ENCODE results near the gene CYP11A1.

The CYP11A1 gene

GRCh38 chr15:74300057-74300795, 67.2 kb downstream of the CYP11A1 start:
- H3K4me1 Mint-ChIP-seq: peaks cover 2% of the 10 kb centered on the region
- no peak for ATAC-seq (ENCODE audit: low read depth)
- DNase-seq (ENCODE audit: low spot score in 2 of 2): no peak
- H3K27ac Mint-ChIP-seq: no peak overlapping the region
- no peaks in the 10 kb centered on the region for H3K36me3 Mint-ChIP-seq
- H3K27me3 Mint-ChIP-seq: peaks cover 25% of the 10 kb centered on the region
- no peak overlapping the region for H3K4me3 Mint-ChIP-seq
- no peaks in the 10 kb centered on the region for H3K9me3 Mint-ChIP-seq

GRCh38 chr15:74297887-74298286, 69.6 kb downstream of the CYP11A1 start:
- ATAC-seq (ENCODE audit: low read depth): no peak
- Mint-ChIP-seq H3K4me3 (no peak overlapping the region), H3K27ac (no peak overlapping the region), H3K4me1 (peaks cover 2% of the 10 kb centered on the region), H3K36me3 (no peaks in the 10 kb centered on the region), H3K27me3 (peaks cover 27% of the 10 kb centered on the region), H3K9me3 (no peaks in the 10 kb centered on the region)
- no peak for DNase-seq (ENCODE audit: low spot score in 2 of 2)

GRCh38 chr15:74295800-74296199, 71.6 kb downstream of the CYP11A1 start:
- no peak for ATAC-seq (ENCODE audit: low read depth)
- Mint-ChIP-seq H3K4me3 (no peak overlapping the region), H3K27ac (no peak overlapping the region), H3K4me1 (peaks cover 3% of the 10 kb centered on the region), H3K36me3 (no peaks in the 10 kb centered on the region), H3K9me3 (no peaks in the 10 kb centered on the region), H3K27me3 (peaks cover 24% of the 10 kb centered on the region)
- no peak for DNase-seq (ENCODE audit: low spot score in 2 of 2)

GRCh38 chr15:74294010-74294409, 73.4 kb downstream of the CYP11A1 start:
- Mint-ChIP-seq H3K27ac (no peak overlapping the region), H3K4me1 (peaks cover 3% of the 10 kb centered on the region), H3K36me3 (no peaks in the 10 kb centered on the region), H3K27me3 (peaks cover 20% of the 10 kb centered on the region), H3K4me3 (no peak overlapping the region), H3K9me3 (peaks cover 1% of the 10 kb centered on the region)
- DNase-seq (ENCODE audit: low spot score in 2 of 2) (no peak), ATAC-seq (ENCODE audit: low read depth) (no peak)

GRCh38 chr15:74293021-74293810, 74.2 kb downstream of the CYP11A1 start:
- Mint-ChIP-seq H3K27me3 (peaks cover 20% of the 10 kb centered on the region), H3K36me3 (no peaks in the 10 kb centered on the region), H3K27ac (no peak overlapping the region), H3K9me3 (peaks cover 1% of the 10 kb centered on the region), H3K4me3 (no peak overlapping the region), H3K4me1 (peaks cover 3% of the 10 kb centered on the region)
- DNase-seq (ENCODE audit: low spot score in 2 of 2) (no peak), ATAC-seq (ENCODE audit: low read depth) (no peak)

GRCh38 chr15:74291101-74292071, 76.1 kb downstream of the CYP11A1 start:
- H3K36me3 Mint-ChIP-seq: no peaks in the 10 kb centered on the region
- H3K4me1 Mint-ChIP-seq: peaks cover 3% of the 10 kb centered on the region
- H3K27me3 Mint-ChIP-seq: peaks cover 24% of the 10 kb centered on the region
- no peak overlapping the region for H3K27ac Mint-ChIP-seq
- ATAC-seq (ENCODE audit: low read depth) (peak; percentile 66), DNase-seq (ENCODE audit: low spot score in 2 of 2) (peak; percentile 45 to 57)
- H3K9me3 Mint-ChIP-seq: peaks cover 1% of the 10 kb centered on the region
- no peak overlapping the region for H3K4me3 Mint-ChIP-seq

GRCh38 chr15:74290645-74291044, 76.8 kb downstream of the CYP11A1 start:
- Mint-ChIP-seq H3K27me3 (peaks cover 25% of the 10 kb centered on the region), H3K4me3 (no peak overlapping the region), H3K4me1 (peaks cover 3% of the 10 kb centered on the region), H3K27ac (no peak overlapping the region), H3K9me3 (peaks cover 1% of the 10 kb centered on the region), H3K36me3 (no peaks in the 10 kb centered on the region)
- ATAC-seq (ENCODE audit: low read depth) (no peak), DNase-seq (ENCODE audit: low spot score in 2 of 2) (no peak)

- H3K4me1 Mint-ChIP-seq: peaks cover 3% of the 10 kb centered on the region
- DNase-seq (ENCODE audit: low spot score in 2 of 2) (no peak), ATAC-seq (ENCODE audit: low read depth) (no peak)
- H3K36me3 Mint-ChIP-seq: no peaks in the 10 kb centered on the region
- H3K9me3 Mint-ChIP-seq: peaks cover 1% of the 10 kb centered on the region
- H3K27me3 Mint-ChIP-seq: peaks cover 23% of the 10 kb centered on the region
- no peak overlapping the region for H3K4me3 Mint-ChIP-seq
- H3K27ac Mint-ChIP-seq: no peak overlapping the region
Measured at GRCh38 chr15:74289671-74290070, 77.8 kb downstream of the CYP11A1 start.

All from memory B cell (primary cell).